Epithelial cell of proximal tubule (primary cell): ENCODE data around the gene SIRT1. TPM values are rescaled to one million over a fixed set of nuclear protein-coding genes. Genes with fewer than 3 reads are reported as not detected.
"Not testable (repeated sequence)": the region's sequence is repeated elsewhere in the genome, so short reads cannot be mapped to it uniquely, and the experiment has no call there.

ENCODE experiments used
- DNase-seq: peaks from one replicate; pipeline ENCODE4 v3.0.0-alpha.2; 2011; ENCODE audit warnings: low read depth
- H3K4me3 ChIP-seq: 2 replicates; pipeline ENCODE4 v1.5.1; 2011; ENCODE audit warnings: low read depth, mild to moderate bottlenecking, low read length
- total RNA-seq: library from RNA; depleted of rRNA; stranded (reverse); fragments of >200 nt; gene quantifications from 2 replicates; pipeline ENCODE4 v1.2.3, GENCODE V29; 2015
- TF ChIP-seq, protein P1 (sequence below): conservative IDR thresholded peaks from 2 replicates; pipeline ENCODE4 v1.5.1; 2012; ENCODE audit warnings: low read depth, mild to moderate bottlenecking, low read length

Gene SIRT1
- total RNA-seq, 1 donor from 2014 or later, result 9.3 TPM

DNA sequence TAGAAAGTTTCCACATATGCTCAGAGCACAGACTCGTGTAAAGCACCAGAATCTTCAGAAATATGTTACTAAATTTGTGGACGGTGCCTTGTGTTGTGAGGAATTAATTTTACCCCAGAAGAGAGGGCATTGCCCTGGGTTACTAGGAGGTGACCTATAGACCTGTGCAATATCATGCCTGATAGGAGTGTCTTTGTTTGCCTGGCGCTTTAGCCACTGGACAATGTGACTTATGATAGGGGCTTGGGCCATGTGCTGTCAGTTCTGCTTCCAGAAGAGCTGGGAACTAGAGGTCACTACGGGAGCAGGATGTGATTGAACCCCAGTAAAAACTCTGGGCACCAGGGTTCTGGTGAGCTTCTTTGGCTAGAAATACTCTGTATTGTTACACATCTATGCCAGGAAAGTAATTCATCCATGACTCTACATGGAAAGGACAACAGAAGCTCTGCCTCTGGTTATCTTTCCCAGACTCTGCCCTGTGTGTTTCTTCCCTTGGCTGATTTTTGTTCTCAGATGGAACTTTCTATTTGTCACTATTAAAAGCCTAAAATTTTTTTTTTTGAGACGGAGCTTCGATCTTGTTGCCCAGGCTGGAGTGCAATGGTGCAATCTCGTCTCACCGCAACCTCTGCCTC lies 75.5 kb downstream of the SIRT1 start:
- no peak for DNase-seq
- no peak overlapping the region for H3K4me3 ChIP-seq
- TF ChIP-seq, protein P1, sequence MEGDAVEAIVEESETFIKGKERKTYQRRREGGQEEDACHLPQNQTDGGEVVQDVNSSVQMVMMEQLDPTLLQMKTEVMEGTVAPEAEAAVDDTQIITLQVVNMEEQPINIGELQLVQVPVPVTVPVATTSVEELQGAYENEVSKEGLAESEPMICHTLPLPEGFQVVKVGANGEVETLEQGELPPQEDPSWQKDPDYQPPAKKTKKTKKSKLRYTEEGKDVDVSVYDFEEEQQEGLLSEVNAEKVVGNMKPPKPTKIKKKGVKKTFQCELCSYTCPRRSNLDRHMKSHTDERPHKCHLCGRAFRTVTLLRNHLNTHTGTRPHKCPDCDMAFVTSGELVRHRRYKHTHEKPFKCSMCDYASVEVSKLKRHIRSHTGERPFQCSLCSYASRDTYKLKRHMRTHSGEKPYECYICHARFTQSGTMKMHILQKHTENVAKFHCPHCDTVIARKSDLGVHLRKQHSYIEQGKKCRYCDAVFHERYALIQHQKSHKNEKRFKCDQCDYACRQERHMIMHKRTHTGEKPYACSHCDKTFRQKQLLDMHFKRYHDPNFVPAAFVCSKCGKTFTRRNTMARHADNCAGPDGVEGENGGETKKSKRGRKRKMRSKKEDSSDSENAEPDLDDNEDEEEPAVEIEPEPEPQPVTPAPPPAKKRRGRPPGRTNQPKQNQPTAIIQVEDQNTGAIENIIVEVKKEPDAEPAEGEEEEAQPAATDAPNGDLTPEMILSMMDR, result no peak

DNA sequence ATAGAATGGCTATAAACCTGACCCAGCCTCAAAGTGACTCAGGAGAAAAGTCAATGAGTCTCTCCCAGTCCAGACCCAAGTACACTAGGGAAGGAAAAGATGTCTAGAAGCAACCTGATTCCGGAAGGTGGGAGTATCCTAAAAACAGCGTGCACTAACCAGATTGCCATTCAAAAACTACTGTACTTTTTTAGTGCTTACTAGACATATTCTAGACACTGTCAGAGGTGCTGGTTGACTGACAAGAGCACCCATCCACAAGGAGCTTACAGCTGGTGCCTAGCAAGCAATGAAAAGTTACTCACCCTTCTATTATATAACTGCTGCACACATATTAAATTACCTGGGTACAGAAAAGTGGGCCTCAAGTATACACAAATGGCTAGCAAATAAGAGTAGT lies 81.0 kb downstream of the SIRT1 start:
- DNase-seq, result no peak
- TF ChIP-seq, protein P1, result no peak
- no peak overlapping the region for H3K4me3 ChIP-seq

DNA sequence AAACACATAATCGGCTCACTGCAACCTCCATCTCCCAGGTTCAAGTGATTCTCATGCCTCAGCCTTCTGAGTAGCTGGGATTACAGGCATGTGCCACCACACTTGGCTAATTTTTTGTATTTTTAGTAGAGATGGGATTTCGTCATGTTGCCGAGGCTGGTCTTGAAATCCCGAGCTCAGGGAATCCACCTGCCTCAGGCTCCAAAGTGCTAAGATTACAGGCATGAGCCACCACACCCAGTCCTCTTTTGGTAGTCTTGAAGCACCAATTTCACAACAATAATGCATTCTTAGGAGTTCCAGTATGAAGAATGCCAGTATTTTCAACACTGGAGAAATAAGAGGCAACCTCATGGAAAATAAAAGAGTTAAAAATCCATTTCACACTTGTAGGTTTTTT lies 81.6 kb downstream of the SIRT1 start:
- H3K4me3 ChIP-seq, DNase-seq: not testable (repeated sequence)

Other genes starting within 250 kb of the SIRT1 start
- gene CTNNA3, start 188.5 kb upstream of the SIRT1 start, total RNA-seq, result under 0.01 and 0.46 TPM in 2 replicates
- 0.17 and 2.2 TPM in 2 replicates for gene DNAJC12, start 46.5 kb upstream of the SIRT1 start, total RNA-seq
- gene HERC4, start 190.6 kb downstream of the SIRT1 start, total RNA-seq, result 27.2 and 27.3 TPM in 2 replicates
- gene MYPN, start 224.8 kb downstream of the SIRT1 start, total RNA-seq, result 0.36 and 0.98 TPM in 2 replicates